Measurements from ENCODE around the gene AGRN.

The AGRN gene

DNA sequence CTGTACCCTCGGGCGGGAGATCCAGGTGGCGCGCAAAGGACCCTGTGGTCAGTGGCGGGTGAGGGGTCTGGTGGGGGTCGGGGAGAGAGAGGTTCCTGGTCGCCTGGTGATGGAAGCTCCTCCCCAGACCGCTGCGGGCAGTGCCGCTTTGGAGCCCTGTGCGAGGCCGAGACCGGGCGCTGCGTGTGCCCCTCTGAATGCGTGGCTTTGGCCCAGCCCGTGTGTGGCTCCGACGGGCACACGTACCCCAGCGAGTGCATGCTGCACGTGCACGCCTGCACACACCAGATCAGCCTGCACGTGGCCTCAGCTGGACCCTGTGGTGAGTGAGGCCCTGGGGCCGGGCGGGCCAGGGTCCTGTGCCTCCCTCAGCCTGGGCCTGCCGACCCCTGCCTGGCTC, 23.5 kb downstream of the AGRN start:
- H3K4me1 Mint-ChIP-seq (ENCODE audit: low read depth): peaks cover 15% of the 10 kb centered on the region
- H3K27me3 Mint-ChIP-seq: peaks cover 4% of the 10 kb centered on the region
- H3K36me3 Mint-ChIP-seq (ENCODE audit: low read depth): no peaks in the 10 kb centered on the region
- no peak overlapping the region for H3K4me3 Mint-ChIP-seq
- H3K9me3 Mint-ChIP-seq: no peaks in the 10 kb centered on the region
- H3K27ac Mint-ChIP-seq: no peak overlapping the region

- H3K9me3 Mint-ChIP-seq: no peaks in the 10 kb centered on the region
These were observed 24.0 kb downstream of the AGRN start for GRCh38 chr1:1043921-1044320.

GRCh38 chr1:1044455-1045078, 24.6 kb downstream of the AGRN start:
- Mint-ChIP-seq H3K36me3 (ENCODE audit: low read depth) (no peaks in the 10 kb centered on the region), H3K4me3 (no peak overlapping the region), H3K9me3 (no peaks in the 10 kb centered on the region), H3K27ac (no peak overlapping the region), H3K4me1 (ENCODE audit: low read depth) (peaks cover 3% of the 10 kb centered on the region), H3K27me3 (no peaks in the 10 kb centered on the region)

More at GRCh38 chr1:1043921-1044320, 24.0 kb downstream of the AGRN start:
- Mint-ChIP-seq H3K4me1 (ENCODE audit: low read depth) (peaks cover 10% of the 10 kb centered on the region), H3K4me3 (no peak overlapping the region), H3K27me3 (no peaks in the 10 kb centered on the region), H3K36me3 (ENCODE audit: low read depth) (no peaks in the 10 kb centered on the region), H3K27ac (no peak overlapping the region)

DNA sequence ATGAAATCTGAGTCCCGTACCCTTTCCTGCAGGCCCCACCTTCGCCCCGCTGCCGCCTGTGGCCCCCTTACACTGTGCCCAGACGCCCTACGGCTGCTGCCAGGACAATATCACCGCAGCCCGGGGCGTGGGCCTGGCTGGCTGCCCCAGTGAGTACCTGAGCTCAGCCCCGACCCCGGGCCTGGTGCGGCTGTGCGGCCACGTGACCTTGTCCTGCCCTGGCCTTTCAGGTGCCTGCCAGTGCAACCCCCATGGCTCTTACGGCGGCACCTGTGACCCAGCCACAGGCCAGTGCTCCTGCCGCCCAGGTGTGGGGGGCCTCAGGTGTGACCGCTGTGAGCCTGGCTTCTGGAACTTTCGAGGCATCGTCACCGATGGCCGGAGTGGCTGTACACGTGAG, 25.2 kb downstream of the AGRN start:
- Mint-ChIP-seq H3K27ac (no peak overlapping the region), H3K27me3 (no peaks in the 10 kb centered on the region), H3K36me3 (ENCODE audit: low read depth) (no peaks in the 10 kb centered on the region), H3K9me3 (no peaks in the 10 kb centered on the region), H3K4me1 (ENCODE audit: low read depth) (no peaks in the 10 kb centered on the region), H3K4me3 (no peak overlapping the region)

- Mint-ChIP-seq H3K27me3 (no peaks in the 10 kb centered on the region), H3K36me3 (ENCODE audit: low read depth) (no peaks in the 10 kb centered on the region), H3K9me3 (no peaks in the 10 kb centered on the region), H3K4me1 (ENCODE audit: low read depth) (no peaks in the 10 kb centered on the region), H3K4me3 (no peak overlapping the region), H3K27ac (no peak overlapping the region)
These were observed 26.3 kb downstream of the AGRN start for GRCh38 chr1:1046243-1046642.

- no peaks in the 10 kb centered on the region for H3K9me3 Mint-ChIP-seq
- H3K4me1 Mint-ChIP-seq (ENCODE audit: low read depth): no peaks in the 10 kb centered on the region
- no peak overlapping the region for H3K27ac Mint-ChIP-seq
- no peaks in the 10 kb centered on the region for H3K27me3 Mint-ChIP-seq
- H3K4me3 Mint-ChIP-seq: no peak overlapping the region
- no peaks in the 10 kb centered on the region for H3K36me3 Mint-ChIP-seq (ENCODE audit: low read depth)
These were observed 26.8 kb downstream of the AGRN start for GRCh38 chr1:1046767-1047166.

- Mint-ChIP-seq H3K27ac (no peak overlapping the region), H3K36me3 (ENCODE audit: low read depth) (peaks cover 5% of the 10 kb centered on the region), H3K4me1 (ENCODE audit: low read depth) (no peaks in the 10 kb centered on the region), H3K27me3 (no peaks in the 10 kb centered on the region), H3K9me3 (peaks cover 2% of the 10 kb centered on the region), H3K4me3 (no peak overlapping the region)
These were observed 27.5 kb downstream of the AGRN start for GRCh38 chr1:1047407-1047806.

- Mint-ChIP-seq H3K36me3 (ENCODE audit: low read depth) (peaks cover 5% of the 10 kb centered on the region), H3K4me1 (ENCODE audit: low read depth) (no peaks in the 10 kb centered on the region), H3K9me3 (peaks cover 5% of the 10 kb centered on the region), H3K27ac (no peak overlapping the region), H3K4me3 (no peak overlapping the region), H3K27me3 (no peaks in the 10 kb centered on the region)
These were observed 28.0 kb downstream of the AGRN start for GRCh38 chr1:1047963-1048362.

- H3K4me3 Mint-ChIP-seq: no peak overlapping the region
- no peaks in the 10 kb centered on the region for H3K4me1 Mint-ChIP-seq (ENCODE audit: low read depth)
- peaks cover 5% of the 10 kb centered on the region for H3K9me3 Mint-ChIP-seq
- no peak overlapping the region for H3K27ac Mint-ChIP-seq
- no peaks in the 10 kb centered on the region for H3K27me3 Mint-ChIP-seq
- peaks cover 5% of the 10 kb centered on the region for H3K36me3 Mint-ChIP-seq (ENCODE audit: low read depth)
These were observed 28.8 kb downstream of the AGRN start for GRCh38 chr1:1048765-1049164.

GRCh38 chr1:1049318-1050165, 29.6 kb downstream of the AGRN start:
- H3K27ac Mint-ChIP-seq: no peak overlapping the region
- H3K4me3 Mint-ChIP-seq: no peak overlapping the region
- peaks cover 5% of the 10 kb centered on the region for H3K9me3 Mint-ChIP-seq
- H3K27me3 Mint-ChIP-seq: no peaks in the 10 kb centered on the region
- no peaks in the 10 kb centered on the region for H3K4me1 Mint-ChIP-seq (ENCODE audit: low read depth)
- peaks cover 5% of the 10 kb centered on the region for H3K36me3 Mint-ChIP-seq (ENCODE audit: low read depth)

DNA sequence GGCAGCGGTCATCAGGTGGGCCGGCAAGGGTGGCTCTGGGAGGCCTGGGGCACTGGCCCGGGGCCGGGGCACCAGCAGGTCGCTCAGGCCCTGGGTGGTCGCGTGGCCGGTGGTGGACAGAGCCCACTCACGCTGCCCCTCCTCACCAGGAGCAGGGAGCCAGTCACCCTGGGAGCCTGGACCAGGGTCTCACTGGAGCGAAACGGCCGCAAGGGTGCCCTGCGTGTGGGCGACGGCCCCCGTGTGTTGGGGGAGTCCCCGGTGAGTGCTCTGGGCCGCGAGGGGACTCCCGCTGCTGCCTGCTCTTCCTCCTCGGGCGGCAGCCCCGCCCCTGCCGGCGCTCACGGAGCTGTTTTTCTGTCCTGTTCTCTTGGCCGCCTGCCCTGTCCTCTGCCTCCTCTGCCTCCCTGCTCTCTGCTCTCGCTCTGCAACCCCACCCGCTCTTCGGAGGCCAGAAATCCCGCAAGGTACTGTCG, 30.7 kb downstream of the AGRN start:
- H3K9me3 Mint-ChIP-seq: peaks cover 5% of the 10 kb centered on the region
- no peak overlapping the region for H3K27ac Mint-ChIP-seq
- no peaks in the 10 kb centered on the region for H3K27me3 Mint-ChIP-seq
- peaks cover 5% of the 10 kb centered on the region for H3K36me3 Mint-ChIP-seq (ENCODE audit: low read depth)
- H3K4me3 Mint-ChIP-seq: no peak overlapping the region
- no peaks in the 10 kb centered on the region for H3K4me1 Mint-ChIP-seq (ENCODE audit: low read depth)

- Mint-ChIP-seq H3K36me3 (ENCODE audit: low read depth) (peaks cover 5% of the 10 kb centered on the region), H3K27ac (no peak overlapping the region), H3K27me3 (no peaks in the 10 kb centered on the region), H3K9me3 (peaks cover 5% of the 10 kb centered on the region), H3K4me1 (ENCODE audit: low read depth) (no peaks in the 10 kb centered on the region), H3K4me3 (no peak overlapping the region)
These were observed 31.3 kb downstream of the AGRN start for GRCh38 chr1:1051127-1051810.

- Mint-ChIP-seq H3K36me3 (ENCODE audit: low read depth) (peaks cover 5% of the 10 kb centered on the region), H3K9me3 (peaks cover 5% of the 10 kb centered on the region), H3K4me3 (no peak overlapping the region), H3K27me3 (peaks cover 3% of the 10 kb centered on the region), H3K27ac (no peak overlapping the region), H3K4me1 (ENCODE audit: low read depth) (no peaks in the 10 kb centered on the region)
These were observed 32.3 kb downstream of the AGRN start for GRCh38 chr1:1052003-1052840.

GRCh38 chr1:1053022-1053421, 33.1 kb downstream of the AGRN start:
- no peaks in the 10 kb centered on the region for H3K4me1 Mint-ChIP-seq (ENCODE audit: low read depth)
- no peak overlapping the region for H3K27ac Mint-ChIP-seq
- peaks cover 5% of the 10 kb centered on the region for H3K9me3 Mint-ChIP-seq
- H3K27me3 Mint-ChIP-seq: peaks cover 9% of the 10 kb centered on the region
- H3K4me3 Mint-ChIP-seq: no peak overlapping the region
- peaks cover 5% of the 10 kb centered on the region for H3K36me3 Mint-ChIP-seq (ENCODE audit: low read depth)
